Ishikawa (cell line): ENCODE results near the gene FRMD4B.

Experiments used
- CEBPB ChIP-seq: IDR thresholded peaks from 2 replicates; pipeline ENCODE4 v1.6.1; 2012
- CREB1 ChIP-seq: IDR thresholded peaks from 2 replicates; pipeline ENCODE4 v1.6.1; 2012; ENCODE audit warnings: low read depth
- EGR1 ChIP-seq: IDR thresholded peaks from 2 replicates; pipeline ENCODE4 v1.6.1; 2012
- EP300 ChIP-seq: IDR thresholded peaks from 2 replicates; pipeline ENCODE4 v1.6.1; 2012; ENCODE audit warnings: borderline replicate concordance
- FOXM1 ChIP-seq: IDR thresholded peaks from 2 replicates; pipeline ENCODE4 v1.6.1; 2012; ENCODE audit warnings: low read depth, borderline replicate concordance
- NFIC ChIP-seq: IDR thresholded peaks from 2 replicates; pipeline ENCODE4 v1.6.1; 2012
- RAD21 ChIP-seq: IDR thresholded peaks from 2 replicates; pipeline ENCODE4 v1.6.1; 2012; ENCODE audit warnings: low read depth
- TAF1 ChIP-seq: IDR thresholded peaks from 2 replicates; pipeline ENCODE4 v1.6.1; 2012; ENCODE audit warnings: low read depth, mild to moderate bottlenecking
- TCF12 ChIP-seq: IDR thresholded peaks from 2 replicates; pipeline ENCODE4 v1.6.1; 2012; ENCODE audit warnings: low read depth
- TEAD4 ChIP-seq: IDR thresholded peaks from 2 replicates; pipeline ENCODE4 v1.6.1; 2012
- USF1 ChIP-seq: IDR thresholded peaks from 2 replicates; pipeline ENCODE4 v1.6.1; 2012
- YY1 ChIP-seq: IDR thresholded peaks from 2 replicates; pipeline ENCODE4 v1.6.1; 2012; ENCODE audit warnings: low read depth
- ZBTB7A ChIP-seq: IDR thresholded peaks from 2 replicates; pipeline ENCODE4 v1.6.1; 2012; ENCODE audit warnings: low read depth
- TF ChIP-seq, protein P1 (sequence below): IDR thresholded peaks from 2 replicates; pipeline ENCODE4 v1.6.1; 2012; ENCODE audit warnings: low read depth, mild to moderate bottlenecking
- TF ChIP-seq, protein P2 (sequence below): IDR thresholded peaks from 2 replicates; pipeline ENCODE4 v1.6.1; 2012

The FRMD4B gene

GRCh38 chr3:69251078-69251805 is 134.6 kb downstream of the FRMD4B start:
- TF ChIP-seq YY1 (no peak), TAF1 (no peak), USF1 (no peak), TEAD4 (no peak), EP300 (no peak), TCF12 (no peak), FOXM1 (no peak), RAD21 (no peak), NFIC (no peak), CREB1 (no peak), ZBTB7A (no peak), CEBPB (no peak), EGR1 (no peak)
- TF ChIP-seq, protein P1, sequence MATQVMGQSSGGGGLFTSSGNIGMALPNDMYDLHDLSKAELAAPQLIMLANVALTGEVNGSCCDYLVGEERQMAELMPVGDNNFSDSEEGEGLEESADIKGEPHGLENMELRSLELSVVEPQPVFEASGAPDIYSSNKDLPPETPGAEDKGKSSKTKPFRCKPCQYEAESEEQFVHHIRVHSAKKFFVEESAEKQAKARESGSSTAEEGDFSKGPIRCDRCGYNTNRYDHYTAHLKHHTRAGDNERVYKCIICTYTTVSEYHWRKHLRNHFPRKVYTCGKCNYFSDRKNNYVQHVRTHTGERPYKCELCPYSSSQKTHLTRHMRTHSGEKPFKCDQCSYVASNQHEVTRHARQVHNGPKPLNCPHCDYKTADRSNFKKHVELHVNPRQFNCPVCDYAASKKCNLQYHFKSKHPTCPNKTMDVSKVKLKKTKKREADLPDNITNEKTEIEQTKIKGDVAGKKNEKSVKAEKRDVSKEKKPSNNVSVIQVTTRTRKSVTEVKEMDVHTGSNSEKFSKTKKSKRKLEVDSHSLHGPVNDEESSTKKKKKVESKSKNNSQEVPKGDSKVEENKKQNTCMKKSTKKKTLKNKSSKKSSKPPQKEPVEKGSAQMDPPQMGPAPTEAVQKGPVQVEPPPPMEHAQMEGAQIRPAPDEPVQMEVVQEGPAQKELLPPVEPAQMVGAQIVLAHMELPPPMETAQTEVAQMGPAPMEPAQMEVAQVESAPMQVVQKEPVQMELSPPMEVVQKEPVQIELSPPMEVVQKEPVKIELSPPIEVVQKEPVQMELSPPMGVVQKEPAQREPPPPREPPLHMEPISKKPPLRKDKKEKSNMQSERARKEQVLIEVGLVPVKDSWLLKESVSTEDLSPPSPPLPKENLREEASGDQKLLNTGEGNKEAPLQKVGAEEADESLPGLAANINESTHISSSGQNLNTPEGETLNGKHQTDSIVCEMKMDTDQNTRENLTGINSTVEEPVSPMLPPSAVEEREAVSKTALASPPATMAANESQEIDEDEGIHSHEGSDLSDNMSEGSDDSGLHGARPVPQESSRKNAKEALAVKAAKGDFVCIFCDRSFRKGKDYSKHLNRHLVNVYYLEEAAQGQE = no peak

DNA sequence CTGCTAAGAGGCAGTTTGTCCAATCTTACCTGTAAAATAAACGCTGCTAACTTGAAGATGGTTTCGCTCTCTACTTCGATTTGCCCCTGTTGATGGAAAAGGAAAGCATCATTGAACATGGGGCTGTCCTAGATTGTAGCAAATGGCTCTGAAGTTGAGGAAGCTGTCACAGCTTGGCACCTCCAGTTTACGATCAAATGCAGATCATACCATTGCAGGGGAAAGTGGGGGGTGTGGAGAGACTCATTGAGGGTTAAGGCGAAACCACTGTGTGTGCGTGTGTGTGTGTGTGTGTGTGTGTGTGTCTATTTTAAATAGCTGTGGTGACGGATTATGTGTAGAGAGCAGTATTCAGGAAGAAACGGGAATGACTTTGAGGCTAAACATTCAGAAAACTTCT is 135.9 kb downstream of the FRMD4B start:
- TF ChIP-seq ZBTB7A = no peak
- TF ChIP-seq CEBPB = no peak
- no peak for TF ChIP-seq EP300
- TF ChIP-seq TEAD4 = no peak
- no peak for TF ChIP-seq TCF12
- TF ChIP-seq, protein P2, sequence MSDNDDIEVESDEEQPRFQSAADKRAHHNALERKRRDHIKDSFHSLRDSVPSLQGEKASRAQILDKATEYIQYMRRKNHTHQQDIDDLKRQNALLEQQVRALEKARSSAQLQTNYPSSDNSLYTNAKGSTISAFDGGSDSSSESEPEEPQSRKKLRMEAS = no peak
- TF ChIP-seq USF1 = no peak

GRCh38 chr3:69249001-69249400 is 136.9 kb downstream of the FRMD4B start:
- TF ChIP-seq USF1 (no peak), EP300 (no peak), ZBTB7A (no peak), TCF12 (no peak), TAF1 (no peak), CEBPB (no peak), TEAD4 (no peak), YY1 (no peak), CREB1 (no peak), EGR1 (no peak), FOXM1 (no peak), NFIC (no peak), RAD21 (no peak)
- TF ChIP-seq, protein P1 = no peak
- TF ChIP-seq, protein P2 = no peak

DNA sequence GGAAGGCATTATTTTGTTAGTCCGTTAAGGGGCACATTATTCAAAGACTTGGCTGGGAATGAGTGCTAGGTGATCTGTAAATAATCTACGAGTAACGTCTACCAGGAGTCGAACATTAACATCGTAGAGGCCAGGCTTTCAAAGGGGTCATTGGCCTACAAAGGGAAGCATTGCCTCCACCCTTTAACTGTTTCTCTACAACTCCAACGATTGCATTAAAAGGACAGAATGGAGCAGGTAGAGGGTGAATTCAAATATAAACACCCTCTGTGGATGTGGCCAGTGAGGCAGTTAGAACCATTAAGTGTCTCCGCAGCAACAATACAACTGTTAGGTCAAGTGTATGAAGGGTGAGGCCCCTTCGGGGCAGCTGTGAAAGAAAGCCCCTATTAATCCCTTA is 137.5 kb downstream of the FRMD4B start:
- TF ChIP-seq EP300 = no peak
- TF ChIP-seq, protein P2 = no peak
- no peak for TF ChIP-seq FOXM1

- TF ChIP-seq RAD21 (no peak), YY1 (no peak), FOXM1 (no peak), TCF12 (no peak), CEBPB (no peak), ZBTB7A (no peak), TEAD4 (no peak), EP300 (no peak)
- TF ChIP-seq, protein P2 = no peak
Observed at GRCh38 chr3:69246612-69247011, 139.3 kb downstream of the FRMD4B start.
